ENCODE measurements around the gene PITX3. TPM values are rescaled to one million over a fixed set of nuclear protein-coding genes. Genes with fewer than 3 reads are reported as not detected.

PITX3 gene
- total and polyA plus RNA-seq, 2 experiments from 2014 or later = 0.34 TPM; not detected in 1

GRCh38 chr10:102266670-102267069 is 25.4 kb upstream of the PITX3 start:
- Histone ChIP-seq H3K36me3 (ENCODE audit: insufficient read depth) (no peaks in the 10 kb centered on the region), H3K27ac (ENCODE audit: low read depth) (no peak overlapping the region), H3K4me2 (no peak overlapping the region), H3K27me3 (ENCODE audit: insufficient read depth) (no peaks in the 10 kb centered on the region), H3K79me2 (replicated peaks; ENCODE audit: insufficient read depth) (no peaks in the 10 kb centered on the region; the same call in 1 of the 2 replicates), H3K4me3 (no peak overlapping the region), H3K9me2 (ENCODE audit: insufficient read depth) (no peaks in the 10 kb centered on the region), H4K20me1 (replicated peaks; ENCODE audit: insufficient read depth) (peaks cover 18% of the 10 kb centered on the region), H3F3A (replicated peaks; ENCODE audit: low read depth) (no peaks in the 10 kb centered on the region), H3K4me1 (ENCODE audit: insufficient read depth) (peaks cover 5% of the 10 kb centered on the region), H2AFZ (no peak overlapping the region)
- no peak overlapping the region for H3K4me3 Mint-ChIP-seq
- peaks cover 8% of the 10 kb centered on the region; the same call in 2 of the 3 replicates for H3K4me1 Mint-ChIP-seq
- H3K9me3 Mint-ChIP-seq = no peaks in the 10 kb centered on the region
- DNase-seq (ENCODE audit: low spot score) (no peak), ATAC-seq (no peak)
- H3K27ac Mint-ChIP-seq = no peak overlapping the region
- no peak for TF ChIP-seq JUNB (IDR thresholded peaks at IDR 0.05; ENCODE audit: unreplicated experiment)
- no peak for TF ChIP-seq EZH2phosphoT487 (IDR thresholded peaks at IDR 0.05; ENCODE audit: unreplicated experiment)
- no peak for TF ChIP-seq NANOG (IDR thresholded peaks at IDR 0.05; ENCODE audit: borderline replicate concordance)
- no peak for TF ChIP-seq CTCF (conservative IDR thresholded peaks at IDR 0.05; ENCODE audit: low read depth in 2 of 2)
- TF ChIP-seq POLR2AphosphoS5 (IDR thresholded peaks at IDR 0.05; ENCODE audit: low read depth) = no peak
- H3K27me3 Mint-ChIP-seq (ENCODE audit: insufficient read depth, low read depth, poor library complexity) = no peaks in the 10 kb centered on the region
- no peaks in the 10 kb centered on the region for H3K36me3 Mint-ChIP-seq (ENCODE audit: low read depth)

- Histone ChIP-seq H3K9me2 (ENCODE audit: insufficient read depth) (no peaks in the 10 kb centered on the region), H4K20me1 (replicated peaks; ENCODE audit: insufficient read depth) (peaks cover 15% of the 10 kb centered on the region), H3K36me3 (ENCODE audit: insufficient read depth) (no peaks in the 10 kb centered on the region), H3F3A (replicated peaks; ENCODE audit: low read depth) (no peaks in the 10 kb centered on the region), H3K4me2 (no peak overlapping the region), H3K27me3 (ENCODE audit: insufficient read depth) (no peaks in the 10 kb centered on the region), H3K4me3 (no peak overlapping the region), H3K79me2 (replicated peaks; ENCODE audit: insufficient read depth) (no peaks in the 10 kb centered on the region; the same call in 1 of the 2 replicates), H2AFZ (no peak overlapping the region), H3K27ac (ENCODE audit: low read depth) (no peak overlapping the region), H3K4me1 (ENCODE audit: insufficient read depth) (peaks cover 5% of the 10 kb centered on the region)
- ATAC-seq (no peak), DNase-seq (ENCODE audit: low spot score) (no peak)
- Mint-ChIP-seq H3K27ac (no peak overlapping the region), H3K36me3 (ENCODE audit: low read depth) (peaks cover 9% of the 10 kb centered on the region; the same call in 2 of the 3 replicates), H3K9me3 (no peaks in the 10 kb centered on the region), H3K27me3 (ENCODE audit: insufficient read depth, low read depth, poor library complexity) (no peaks in the 10 kb centered on the region), H3K4me3 (no peak overlapping the region), H3K4me1 (peaks cover 8% of the 10 kb centered on the region; the same call in 2 of the 3 replicates)
- TF ChIP-seq CTCF (conservative IDR thresholded peaks at IDR 0.05; ENCODE audit: low read depth in 2 of 2) (no peak), ZNF114 (CRISPR knock-in tag; IDR thresholded peaks at IDR 0.05) (no peak), EZH2phosphoT487 (IDR thresholded peaks at IDR 0.05; ENCODE audit: unreplicated experiment) (no peak), CREB1 (CRISPR knock-in tag; IDR thresholded peaks at IDR 0.05; ENCODE audit: low read depth) (no peak), ZNF462 (CRISPR knock-in tag; IDR thresholded peaks at IDR 0.05) (no peak), ETS1 (IDR thresholded peaks at IDR 0.05) (no peak)
Measured at GRCh38 chr10:102264371-102264770, 23.1 kb upstream of the PITX3 start.
